ENCODE results near the gene CADM1.

CADM1 gene

GRCh38 chr11:115379528-115379927, 124.7 kb downstream of the CADM1 start:
- Histone ChIP-seq H3K4me1 (ENCODE audit: control insufficient read depth, insufficient read depth, low read length) (peaks cover 12% of the 10 kb centered on the region), H3K27me3 (ENCODE audit: control insufficient read depth, insufficient read depth, low read length) (peaks cover 16% of the 10 kb centered on the region), H3K36me3 (ENCODE audit: control insufficient read depth, insufficient read depth, low read length) (no peaks in the 10 kb centered on the region), H3K9ac (ENCODE audit: low read depth, low read length) (no peak overlapping the region), H3K4me3 (ENCODE audit: low read depth, low read length) (no peak overlapping the region), H3K9me3 (ENCODE audit: control insufficient read depth, insufficient read depth, low read length) (no peaks in the 10 kb centered on the region), H3K27ac (ENCODE audit: low read depth, low read length) (no peak overlapping the region)

DNA sequence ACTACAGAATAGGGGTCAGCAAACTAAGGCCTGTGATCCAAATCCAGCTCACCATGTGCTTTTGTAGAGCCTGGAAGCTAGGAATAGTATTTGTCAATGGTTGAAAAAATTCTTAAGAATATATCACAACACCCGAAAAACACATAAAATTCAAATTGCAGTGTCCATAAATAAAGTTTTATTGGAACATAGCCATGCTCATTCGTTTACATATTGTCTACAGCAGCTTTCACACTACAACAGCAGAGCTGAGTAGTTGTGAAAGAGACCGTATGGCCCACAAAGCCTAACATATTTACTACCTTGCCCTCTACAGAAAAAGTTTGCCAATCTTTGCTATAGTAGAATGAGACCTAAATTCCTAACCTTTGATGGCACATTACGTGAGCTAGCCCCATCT, 125.7 kb downstream of the CADM1 start:
- peaks cover 12% of the 10 kb centered on the region for H3K4me1 ChIP-seq (ENCODE audit: control insufficient read depth, insufficient read depth, low read length)
- H3K9ac ChIP-seq (ENCODE audit: low read depth, low read length): no peak overlapping the region
- no peak overlapping the region for H3K27ac ChIP-seq (ENCODE audit: low read depth, low read length)
- H3K36me3 ChIP-seq (ENCODE audit: control insufficient read depth, insufficient read depth, low read length): no peaks in the 10 kb centered on the region
- no peak overlapping the region for H3K4me3 ChIP-seq (ENCODE audit: low read depth, low read length)
- peaks cover 6% of the 10 kb centered on the region; the same call in 1 of the 2 replicates for H3K27me3 ChIP-seq (ENCODE audit: control insufficient read depth, insufficient read depth, low read length)
- H3K9me3 ChIP-seq (ENCODE audit: control insufficient read depth, insufficient read depth, low read length): no peaks in the 10 kb centered on the region

- Histone ChIP-seq H3K9ac (ENCODE audit: low read depth, low read length) (no peak overlapping the region), H3K4me3 (ENCODE audit: low read depth, low read length) (no peak overlapping the region), H3K27me3 (ENCODE audit: control insufficient read depth, insufficient read depth, low read length) (no peaks in the 10 kb centered on the region), H3K9me3 (ENCODE audit: control insufficient read depth, insufficient read depth, low read length) (no peaks in the 10 kb centered on the region), H3K27ac (ENCODE audit: low read depth, low read length) (no peak overlapping the region), H3K36me3 (ENCODE audit: control insufficient read depth, insufficient read depth, low read length) (no peaks in the 10 kb centered on the region), H3K4me1 (ENCODE audit: control insufficient read depth, insufficient read depth, low read length) (peaks cover 6% of the 10 kb centered on the region)
Observed at GRCh38 chr11:115377882-115378296, 126.3 kb downstream of the CADM1 start.

- H3K4me3 ChIP-seq (ENCODE audit: low read depth, low read length): no peak overlapping the region
- H3K9ac ChIP-seq (ENCODE audit: low read depth, low read length): no peak overlapping the region
- H3K27ac ChIP-seq (ENCODE audit: low read depth, low read length): no peak overlapping the region
- H3K9me3 ChIP-seq (ENCODE audit: control insufficient read depth, insufficient read depth, low read length): no peaks in the 10 kb centered on the region
- no peaks in the 10 kb centered on the region for H3K27me3 ChIP-seq (ENCODE audit: control insufficient read depth, insufficient read depth, low read length)
- peaks cover 23% of the 10 kb centered on the region for H3K4me1 ChIP-seq (ENCODE audit: control insufficient read depth, insufficient read depth, low read length)
- H3K36me3 ChIP-seq (ENCODE audit: control insufficient read depth, insufficient read depth, low read length): no peaks in the 10 kb centered on the region
Observed at GRCh38 chr11:115368616-115369015, 135.6 kb downstream of the CADM1 start.

- H3K36me3 ChIP-seq (ENCODE audit: control insufficient read depth, insufficient read depth, low read length): no peaks in the 10 kb centered on the region
- no peaks in the 10 kb centered on the region for H3K27me3 ChIP-seq (ENCODE audit: control insufficient read depth, insufficient read depth, low read length)
- no peak overlapping the region for H3K4me3 ChIP-seq (ENCODE audit: low read depth, low read length)
- H3K27ac ChIP-seq (ENCODE audit: low read depth, low read length): no peak overlapping the region
- H3K9me3 ChIP-seq (ENCODE audit: control insufficient read depth, insufficient read depth, low read length): no peaks in the 10 kb centered on the region
- H3K4me1 ChIP-seq (ENCODE audit: control insufficient read depth, insufficient read depth, low read length): peaks cover 23% of the 10 kb centered on the region
- no peak overlapping the region for H3K9ac ChIP-seq (ENCODE audit: low read depth, low read length)
Observed at GRCh38 chr11:115366826-115367225, 137.4 kb downstream of the CADM1 start.

GRCh38 chr11:115365907-115366306, 138.3 kb downstream of the CADM1 start:
- H3K27me3 ChIP-seq (ENCODE audit: control insufficient read depth, insufficient read depth, low read length): no peaks in the 10 kb centered on the region
- no peak overlapping the region for H3K4me3 ChIP-seq (ENCODE audit: low read depth, low read length)
- no peaks in the 10 kb centered on the region for H3K36me3 ChIP-seq (ENCODE audit: control insufficient read depth, insufficient read depth, low read length)
- peaks cover 23% of the 10 kb centered on the region for H3K4me1 ChIP-seq (ENCODE audit: control insufficient read depth, insufficient read depth, low read length)
- no peak overlapping the region for H3K27ac ChIP-seq (ENCODE audit: low read depth, low read length)
- no peaks in the 10 kb centered on the region for H3K9me3 ChIP-seq (ENCODE audit: control insufficient read depth, insufficient read depth, low read length)
- no peak overlapping the region for H3K9ac ChIP-seq (ENCODE audit: low read depth, low read length)

GRCh38 chr11:115364896-115365295, 139.3 kb downstream of the CADM1 start:
- Histone ChIP-seq H3K27ac (ENCODE audit: low read depth, low read length) (no peak overlapping the region), H3K9ac (ENCODE audit: low read depth, low read length) (no peak overlapping the region), H3K4me1 (ENCODE audit: control insufficient read depth, insufficient read depth, low read length) (peaks cover 23% of the 10 kb centered on the region), H3K9me3 (ENCODE audit: control insufficient read depth, insufficient read depth, low read length) (no peaks in the 10 kb centered on the region), H3K36me3 (ENCODE audit: control insufficient read depth, insufficient read depth, low read length) (no peaks in the 10 kb centered on the region), H3K4me3 (ENCODE audit: low read depth, low read length) (no peak overlapping the region), H3K27me3 (ENCODE audit: control insufficient read depth, insufficient read depth, low read length) (no peaks in the 10 kb centered on the region)

DNA sequence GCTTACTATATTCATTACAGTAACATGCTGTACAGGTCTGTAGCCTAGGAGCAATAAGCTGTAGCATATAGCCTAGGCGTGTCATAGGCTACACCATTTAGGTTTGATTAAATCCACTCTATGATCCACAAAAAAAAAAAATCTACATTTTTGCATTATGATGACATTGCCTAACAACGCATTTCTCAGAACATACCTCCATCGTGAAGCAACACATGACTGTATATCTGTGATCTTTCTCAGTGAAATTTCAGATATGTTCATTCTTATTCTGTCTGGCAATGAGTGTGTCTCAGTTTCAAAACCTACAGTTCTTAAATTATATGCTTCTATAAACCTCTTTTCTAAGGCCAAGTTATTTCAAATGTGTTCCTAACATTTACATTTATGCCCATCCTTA, 140.3 kb downstream of the CADM1 start:
- Histone ChIP-seq H3K4me3 (ENCODE audit: low read depth, low read length) (no peak overlapping the region), H3K27me3 (ENCODE audit: control insufficient read depth, insufficient read depth, low read length) (no peaks in the 10 kb centered on the region), H3K4me1 (ENCODE audit: control insufficient read depth, insufficient read depth, low read length) (peaks cover 23% of the 10 kb centered on the region), H3K27ac (ENCODE audit: low read depth, low read length) (no peak overlapping the region), H3K36me3 (ENCODE audit: control insufficient read depth, insufficient read depth, low read length) (no peaks in the 10 kb centered on the region), H3K9me3 (ENCODE audit: control insufficient read depth, insufficient read depth, low read length) (no peaks in the 10 kb centered on the region), H3K9ac (ENCODE audit: low read depth, low read length) (no peak overlapping the region)

DNA sequence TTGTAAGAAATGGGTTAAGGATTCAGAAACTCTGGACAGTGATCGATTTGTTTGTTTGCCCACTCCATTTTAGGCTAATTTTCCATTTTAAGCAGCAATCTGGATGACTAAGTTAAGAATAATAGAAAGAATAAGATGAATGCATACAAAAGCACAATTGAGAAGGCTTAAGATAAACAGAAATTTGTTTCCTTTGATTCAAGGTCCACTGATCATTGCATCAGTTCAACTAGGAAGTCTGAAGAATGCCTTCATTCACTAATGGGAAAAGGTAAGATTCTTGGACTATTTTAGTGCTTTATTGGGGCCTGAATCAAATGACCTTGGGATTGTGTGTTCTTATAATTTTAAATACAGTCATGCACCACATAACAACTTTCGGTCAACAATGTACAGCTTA, 140.8 kb downstream of the CADM1 start:
- Histone ChIP-seq H3K27me3 (ENCODE audit: control insufficient read depth, insufficient read depth, low read length) (no peaks in the 10 kb centered on the region), H3K9me3 (ENCODE audit: control insufficient read depth, insufficient read depth, low read length) (no peaks in the 10 kb centered on the region), H3K4me3 (ENCODE audit: low read depth, low read length) (no peak overlapping the region), H3K36me3 (ENCODE audit: control insufficient read depth, insufficient read depth, low read length) (no peaks in the 10 kb centered on the region), H3K4me1 (ENCODE audit: control insufficient read depth, insufficient read depth, low read length) (peaks cover 20% of the 10 kb centered on the region), H3K27ac (ENCODE audit: low read depth, low read length) (no peak overlapping the region), H3K9ac (ENCODE audit: low read depth, low read length) (no peak overlapping the region)

DNA sequence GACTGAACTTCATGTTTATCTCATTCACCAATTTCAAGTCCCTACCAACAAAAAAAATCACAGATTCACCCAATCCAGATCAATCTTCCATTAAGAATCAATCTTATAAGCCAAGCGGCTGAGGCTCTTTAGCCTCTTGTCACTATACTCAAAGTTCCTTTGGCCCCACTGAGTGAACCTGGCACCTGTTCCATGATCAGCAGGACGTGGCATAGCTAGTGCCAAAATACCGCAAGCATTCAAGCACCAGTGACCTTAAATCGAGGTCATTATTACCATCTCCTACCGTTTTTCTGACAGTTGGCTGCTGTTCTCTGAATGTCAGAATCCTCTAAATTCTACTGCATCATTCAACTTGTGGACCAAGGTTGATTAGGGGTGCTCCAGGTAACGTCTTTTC, 141.2 kb downstream of the CADM1 start:
- Histone ChIP-seq H3K36me3 (ENCODE audit: control insufficient read depth, insufficient read depth, low read length) (no peaks in the 10 kb centered on the region), H3K27ac (ENCODE audit: low read depth, low read length) (no peak overlapping the region), H3K27me3 (ENCODE audit: control insufficient read depth, insufficient read depth, low read length) (no peaks in the 10 kb centered on the region), H3K9ac (ENCODE audit: low read depth, low read length) (no peak overlapping the region), H3K9me3 (ENCODE audit: control insufficient read depth, insufficient read depth, low read length) (no peaks in the 10 kb centered on the region), H3K4me1 (ENCODE audit: control insufficient read depth, insufficient read depth, low read length) (peaks cover 15% of the 10 kb centered on the region), H3K4me3 (ENCODE audit: low read depth, low read length) (no peak overlapping the region)

- Histone ChIP-seq H3K4me3 (ENCODE audit: low read depth, low read length) (no peak overlapping the region), H3K27ac (ENCODE audit: low read depth, low read length) (no peak overlapping the region), H3K9ac (ENCODE audit: low read depth, low read length) (no peak overlapping the region), H3K36me3 (ENCODE audit: control insufficient read depth, insufficient read depth, low read length) (no peaks in the 10 kb centered on the region), H3K4me1 (ENCODE audit: control insufficient read depth, insufficient read depth, low read length) (peaks cover 4% of the 10 kb centered on the region; the same call in 1 of the 2 replicates), H3K9me3 (ENCODE audit: control insufficient read depth, insufficient read depth, low read length) (no peaks in the 10 kb centered on the region), H3K27me3 (ENCODE audit: control insufficient read depth, insufficient read depth, low read length) (no peaks in the 10 kb centered on the region)
Observed at GRCh38 chr11:115361025-115361424, 143.2 kb downstream of the CADM1 start.
